HG02610 (cell line): ENCODE measurements around the gene ATP13A1.
"Not testable (repeated sequence)": the region's sequence is repeated elsewhere in the genome, so short reads cannot be mapped to it uniquely, and the experiment has no call there.

ENCODE experiments used
- ATAC-seq: cut with Tn5 transposase; IDR thresholded peaks from one replicate; pipeline ENCODE4 v1.9.1; 2021; ENCODE audit warnings: mild to moderate bottlenecking, moderate library complexity; ENCODE audit not compliant: unreplicated experiment

The ATP13A1 gene

GRCh38 chr19:19665420-19665948, 2.0 kb upstream of the ATP13A1 start:
- not testable (repeated sequence) for ATAC-seq

DNA sequence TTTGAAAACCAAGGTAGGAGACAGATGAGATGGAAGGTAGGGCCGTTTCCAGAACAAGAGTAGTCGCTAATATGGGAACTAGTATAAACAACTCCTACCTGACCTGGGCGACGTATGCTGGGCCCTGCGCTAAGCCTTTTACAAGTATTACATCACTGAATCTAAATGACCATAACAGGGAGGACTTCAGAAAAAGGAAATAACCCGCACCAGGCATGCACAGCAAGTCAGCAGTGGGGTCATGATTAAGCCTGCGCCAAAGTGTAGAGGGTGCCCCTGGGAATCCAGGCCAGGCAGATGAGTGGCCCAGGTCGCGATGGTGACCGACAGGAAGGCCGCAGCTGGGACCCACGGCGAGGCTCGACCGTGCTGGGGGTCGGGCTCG, 613 bp downstream of the ATP13A1 start:
- no peak for ATAC-seq

DNA sequence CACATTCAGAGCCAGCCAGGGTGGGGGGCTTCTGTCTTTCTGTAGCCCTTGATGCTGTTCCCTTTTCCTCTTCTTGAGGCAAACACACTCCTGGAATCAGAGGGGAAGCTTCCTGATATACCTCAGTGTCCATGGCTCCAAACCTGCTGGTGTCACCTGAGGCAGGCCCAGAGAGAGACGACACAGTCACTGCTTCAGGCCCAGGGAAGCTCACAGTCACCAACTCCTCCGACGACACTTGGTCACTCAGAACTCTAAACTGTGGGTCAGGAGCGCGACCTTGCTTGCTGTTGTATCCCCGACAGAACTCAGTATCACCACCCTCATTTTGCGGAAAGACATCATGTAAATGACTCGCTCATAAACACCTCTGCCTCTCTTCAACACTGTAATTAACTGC, 1.1 kb downstream of the ATP13A1 start:
- no peak for ATAC-seq

DNA sequence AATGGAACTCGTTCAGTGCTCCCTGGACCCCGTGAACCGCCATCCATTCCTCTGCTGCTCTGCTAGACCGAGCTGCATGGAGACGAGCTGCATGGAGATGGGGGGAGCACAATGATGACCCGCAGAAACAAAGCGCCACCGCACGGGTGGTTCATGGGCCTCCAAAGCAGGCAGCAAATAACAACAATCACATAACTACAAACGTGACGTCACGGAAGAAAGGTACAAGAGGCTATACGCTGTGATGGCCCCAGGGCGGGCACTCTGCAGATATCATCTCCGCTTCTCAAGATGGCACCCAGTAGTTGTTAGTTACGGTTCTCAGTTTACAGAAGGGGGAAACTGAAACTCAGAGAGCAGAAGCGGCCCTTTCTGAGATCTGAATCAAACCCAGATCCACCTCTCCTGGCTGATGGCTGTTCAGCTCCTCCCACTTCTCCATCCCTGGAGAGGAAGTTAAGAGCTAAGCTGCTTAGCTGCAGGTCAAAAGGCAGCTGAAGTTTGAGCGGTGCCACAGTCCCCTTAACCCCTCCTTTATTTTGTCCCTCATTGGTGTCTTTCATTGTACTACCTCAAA, 1.7 kb downstream of the ATP13A1 start:
- ATAC-seq, result peak; percentile 31

DNA sequence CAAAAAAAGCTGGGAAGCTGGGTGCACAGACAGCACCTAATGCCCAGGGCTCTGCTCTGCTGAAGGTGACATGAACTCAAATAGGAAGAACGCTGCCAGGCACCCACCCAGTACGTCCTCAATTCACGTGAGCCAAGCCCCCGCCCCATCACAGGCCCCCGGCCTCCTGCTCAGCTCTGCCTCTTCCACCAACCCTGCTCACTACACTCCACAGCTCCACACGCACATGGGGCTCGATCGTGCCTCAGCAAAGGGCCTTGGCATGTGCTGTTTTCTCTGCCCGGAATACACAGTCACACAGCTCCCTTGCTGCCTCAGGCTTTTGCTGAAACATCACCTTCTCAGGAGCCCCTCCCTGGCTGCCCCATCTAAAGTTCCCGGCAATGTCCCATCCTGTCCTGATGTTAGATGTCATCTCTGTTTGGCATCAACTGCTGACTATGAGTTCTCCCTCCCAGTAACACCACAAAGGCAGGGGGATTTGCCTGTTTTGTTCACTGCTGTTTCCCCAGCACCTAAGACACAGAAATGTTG, 2.3 kb downstream of the ATP13A1 start:
- no peak for ATAC-seq

- ATAC-seq, result no peak
Observed at GRCh38 chr19:19659646-19660245, 3.7 kb downstream of the ATP13A1 start.

DNA sequence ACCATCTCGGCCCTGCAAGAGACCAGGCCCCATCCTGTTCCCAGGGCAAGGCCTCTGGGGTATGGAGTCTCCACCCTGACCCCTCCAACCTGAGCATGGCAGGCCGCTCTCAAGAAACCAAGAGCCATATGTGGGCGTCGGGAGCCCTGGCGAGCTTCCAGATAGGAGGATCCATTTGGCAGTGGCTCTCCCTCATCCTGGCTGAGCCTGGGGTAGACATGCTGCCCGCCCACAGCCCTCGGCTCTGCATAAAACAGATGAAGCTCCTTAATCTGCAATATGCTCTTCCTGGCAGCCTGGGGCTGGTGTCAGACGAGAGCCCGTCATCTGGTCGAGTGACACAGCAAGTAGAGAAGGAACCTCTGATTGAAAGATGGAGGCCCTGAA, 6.1 kb downstream of the ATP13A1 start:
- ATAC-seq, result no peak

DNA sequence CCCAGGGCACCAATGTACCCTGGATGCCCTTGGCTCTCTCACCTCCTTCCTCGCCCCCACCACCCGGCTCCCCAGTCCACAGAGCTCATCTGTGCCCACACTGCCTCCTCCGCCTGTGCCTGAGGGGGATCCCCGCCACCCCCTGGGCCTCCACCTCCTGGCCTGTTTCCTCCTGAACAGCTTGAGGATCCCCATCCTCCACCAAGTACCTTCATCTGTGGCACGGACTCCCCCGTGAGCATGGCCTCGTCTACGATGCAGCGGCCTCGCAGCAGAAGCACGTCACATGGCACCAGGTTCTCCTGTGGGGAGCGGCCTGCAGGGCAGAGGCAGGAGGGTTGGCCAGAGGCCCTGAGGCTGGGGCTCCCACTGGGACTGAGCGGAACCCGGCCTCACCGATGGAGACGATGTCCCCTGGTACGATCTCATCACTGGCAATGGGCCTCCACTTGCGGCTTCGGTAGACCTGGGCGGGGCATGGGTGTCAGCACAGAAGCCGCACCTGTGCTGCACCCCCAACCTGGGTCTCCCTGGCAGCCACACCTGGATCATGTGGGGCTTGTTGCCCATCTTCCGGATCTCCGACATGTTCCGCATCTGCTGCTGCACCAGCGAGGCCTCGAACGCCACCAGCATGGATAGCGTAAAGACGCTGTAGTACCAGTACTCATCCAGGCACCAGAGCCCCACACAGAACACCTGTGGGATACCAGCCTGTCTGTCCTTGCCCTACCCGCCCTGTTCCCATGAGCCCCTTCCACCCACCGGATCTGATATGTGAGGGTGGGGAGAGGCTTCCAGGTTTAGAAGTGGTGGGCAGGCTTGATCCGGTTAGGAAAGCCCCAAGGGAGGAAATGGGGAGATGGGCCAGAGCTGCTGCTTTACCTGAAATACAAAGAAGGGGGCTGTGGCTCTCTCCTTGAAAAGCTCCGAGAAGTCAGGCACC, 6.8 kb downstream of the ATP13A1 start:
- ATAC-seq, result no peak

GRCh38 chr19:19655641-19656343, 7.7 kb downstream of the ATP13A1 start:
- no peak for ATAC-seq

DNA sequence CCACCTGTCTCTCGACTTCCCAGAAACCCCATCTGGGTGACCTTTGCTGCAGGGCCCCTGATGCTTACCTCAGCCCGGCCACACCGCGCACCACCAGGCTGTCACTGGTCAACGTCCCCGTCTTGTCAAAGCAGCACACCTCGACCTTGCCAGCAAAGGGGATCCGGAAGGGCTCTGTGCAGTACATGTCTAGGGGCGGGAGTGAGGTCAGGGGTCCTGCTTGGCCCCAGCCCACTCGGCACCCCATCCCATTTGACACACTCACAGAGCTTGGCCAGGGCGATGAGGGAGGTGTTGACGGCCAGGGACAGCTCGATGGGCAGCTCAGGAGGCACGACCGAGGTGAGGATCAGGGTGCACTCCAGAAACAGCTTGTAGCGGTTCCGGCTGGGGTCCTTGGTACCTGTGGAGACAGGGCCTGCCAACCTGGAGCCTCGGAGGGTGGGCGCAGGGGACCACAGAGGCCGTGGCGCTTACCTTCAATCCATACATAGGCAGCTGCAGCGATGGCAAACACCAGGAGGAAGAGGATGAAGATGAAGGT, 8.4 kb downstream of the ATP13A1 start:
- ATAC-seq, result no peak

DNA sequence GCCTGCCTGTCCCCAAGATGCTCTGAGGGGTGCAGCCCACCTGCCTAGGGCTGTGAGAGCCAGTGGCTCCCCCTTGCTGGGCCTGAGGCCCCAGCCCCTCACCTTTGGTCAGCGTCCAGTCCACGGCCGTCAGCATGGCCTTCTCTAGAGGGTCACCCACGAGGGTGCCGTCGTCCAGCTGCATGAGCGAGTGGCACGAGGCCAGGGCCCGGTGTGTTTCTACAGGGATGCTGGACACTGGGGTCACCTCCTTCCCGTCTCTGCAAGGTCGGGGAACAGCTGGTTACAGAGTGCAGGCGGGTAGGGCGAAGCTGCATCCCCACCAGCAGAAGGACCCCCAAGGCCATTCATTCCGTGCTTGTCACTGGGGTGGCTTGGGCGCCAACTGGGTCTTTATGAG, 9.0 kb downstream of the ATP13A1 start:
- ATAC-seq, result no peak

DNA sequence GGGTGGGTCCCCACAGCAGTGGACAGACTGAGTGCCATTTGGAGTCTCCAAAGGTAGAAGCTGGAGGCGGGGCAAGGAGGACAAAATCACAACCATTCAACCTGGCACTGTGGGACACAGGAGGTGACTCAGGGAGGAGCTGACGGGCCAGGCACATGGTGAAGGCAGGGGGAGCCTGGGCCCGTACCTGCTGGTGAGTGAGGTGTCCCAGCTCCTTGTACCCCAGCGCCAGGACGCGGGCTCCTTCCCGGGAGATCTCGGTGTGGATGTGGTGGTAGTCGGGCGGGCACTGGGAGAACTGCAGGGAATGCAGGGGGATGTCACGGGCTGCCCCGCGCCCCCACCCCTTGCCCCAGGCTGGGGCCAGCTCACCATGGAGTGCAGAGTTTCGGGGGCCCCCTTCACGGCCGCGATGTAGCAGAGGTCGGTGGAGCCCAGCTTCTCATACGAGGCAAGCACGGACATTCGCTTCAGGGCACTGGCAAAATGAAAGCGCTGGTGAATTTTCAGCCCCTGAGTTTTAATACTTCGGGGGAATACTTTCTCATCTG, 9.8 kb downstream of the ATP13A1 start:
- ATAC-seq, result no peak

DNA sequence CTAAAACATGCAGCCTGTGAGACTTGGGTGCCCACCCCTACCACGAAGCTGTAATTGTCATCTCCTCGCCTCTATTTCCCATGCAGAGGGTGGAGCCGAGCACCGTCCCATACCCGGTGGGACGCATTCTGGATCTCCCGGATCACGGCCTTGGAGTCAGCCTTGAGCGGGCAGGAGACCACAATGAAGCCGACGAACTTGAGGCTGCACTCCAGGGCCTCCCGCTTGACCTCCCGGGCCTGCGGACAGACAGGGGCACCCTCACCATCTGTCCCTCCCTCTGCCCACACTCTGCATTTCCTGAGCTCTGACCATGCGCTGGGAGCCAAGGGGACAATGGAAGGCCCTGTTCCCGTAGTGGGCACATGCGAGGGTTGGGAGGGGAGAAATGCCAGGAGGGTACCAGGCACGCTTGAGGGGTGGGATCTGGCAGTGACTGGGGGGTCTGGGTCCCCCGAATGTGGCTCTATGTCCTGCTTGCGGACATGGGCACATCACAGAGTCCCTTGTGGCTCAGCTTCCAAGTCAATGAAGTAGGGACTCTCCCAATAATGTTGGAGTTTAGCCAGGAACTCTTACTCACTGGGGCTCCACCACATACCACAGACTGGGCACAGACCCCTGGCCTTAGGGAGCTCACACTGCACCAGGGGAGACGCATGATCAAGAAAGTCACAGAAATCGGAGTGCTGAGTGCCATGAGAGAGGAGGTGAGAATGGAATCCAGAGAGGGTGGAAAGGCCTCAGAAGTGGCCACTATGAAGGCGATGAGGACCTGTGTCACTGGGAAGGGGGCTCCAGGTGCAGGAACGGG, 10.8 kb downstream of the ATP13A1 start:
- no peak for ATAC-seq

DNA sequence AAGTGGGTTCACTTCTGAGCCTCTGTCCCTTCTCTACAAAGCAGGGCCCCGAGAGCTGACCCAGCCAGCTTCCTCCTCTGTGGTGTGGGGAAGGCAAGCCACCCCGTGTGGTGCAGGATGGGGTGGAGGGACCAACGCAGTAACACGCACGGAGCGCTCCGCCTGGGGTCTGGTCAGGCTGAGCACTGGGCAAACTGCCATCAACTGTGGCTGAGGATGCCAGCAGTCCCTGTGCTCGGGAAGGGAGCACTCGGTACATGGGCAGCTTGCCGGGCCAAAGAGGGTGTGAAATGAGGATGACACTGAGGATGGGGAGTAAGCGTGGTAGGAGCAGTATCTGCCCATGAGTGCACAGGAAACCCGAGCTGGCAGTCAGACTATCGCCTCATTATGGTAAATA, 12.4 kb downstream of the ATP13A1 start:
- no peak for ATAC-seq

GRCh38 chr19:19650331-19650730, 13.1 kb downstream of the ATP13A1 start:
- no peak for ATAC-seq

- no peak for ATAC-seq
Observed at GRCh38 chr19:19649580-19649995, 13.9 kb downstream of the ATP13A1 start.

GRCh38 chr19:19649155-19649554, 14.3 kb downstream of the ATP13A1 start:
- no peak for ATAC-seq

GRCh38 chr19:19647037-19647835, 16.2 kb downstream of the ATP13A1 start:
- ATAC-seq, result no peak
